Ascending aorta (tissue), 2 donors: Measurements from ENCODE around the gene SVOP. TPM values are rescaled to one million over a fixed set of nuclear protein-coding genes. Genes with fewer than 3 reads are reported as not detected.
A peak's percentile ranks its signal among the peaks of the same experiment; 100 is the strongest.
"Not testable (repeated sequence)": the region's sequence is repeated elsewhere in the genome, so short reads cannot be mapped to it uniquely, and the experiment has no call there.

Source experiments
- DNase-seq, 2 donors: peaks; one replicate each; pipeline ENCODE4 v3.0.0-alpha.2; 2019; ENCODE audit warnings: low spot score in 2 of 2
- H3K27ac ChIP-seq, 2 donors: fragments of 200-600 bp; sonication (generic); one replicate each; pipeline ENCODE4 v1.5.1; 2016 to 2017; ENCODE audit warnings: mild to moderate bottlenecking in 1 of 2
- H3K27me3 ChIP-seq: fragments of 200-600 bp; sonication (generic); one replicate; pipeline ENCODE4 v1.5.1; 2017
- H3K36me3 ChIP-seq, 2 donors: fragments of 200-600 bp; sonication (generic); one replicate each; pipeline ENCODE4 v1.5.1; 2016
- H3K4me1 ChIP-seq, 2 donors: fragments of 200-600 bp; sonication (generic); one replicate each; pipeline ENCODE4 v1.5.1; 2016 to 2017; ENCODE audit warnings: mild to moderate bottlenecking in 1 of 2
- H3K4me3 ChIP-seq, 2 donors: fragments of 200-600 bp; sonication (generic); one replicate each; pipeline ENCODE4 v1.5.1; 2016 to 2017; ENCODE audit warnings: mild to moderate bottlenecking in 1 of 2
- H3K9me3 ChIP-seq, 2 donors: fragments of 200-600 bp; sonication (generic); one replicate each; pipeline ENCODE4 v1.5.1; 2016
- intact Hi-C: fragments of 100-400 bp; cut with DNase I; formaldehyde crosslinking; loops from one replicate; pipeline ENCODE4 v1.15.1; 2023
- total RNA-seq: library from RNA; depleted of rRNA; stranded (reverse); fragments of >200 nt; gene quantifications from one replicate; pipeline ENCODE4 v1.1.0, GENCODE V29; 2016
- TF ChIP-seq, protein P1 (sequence below), 3 experiments: fragments of 200-600 bp in 2 of 3; fragments of 450-650 bp in 1 of 3; sonication (generic) in 2 of 3; IDR thresholded peaks; one replicate each; pipeline ENCODE4 v1.5.1; 2016 to 2019; ENCODE audit warnings: antibody characterized with exemption in 3 of 3, mild to moderate bottlenecking in 1 of 3, moderate library complexity in 1 of 3

The SVOP gene
- total RNA-seq, 1 donor from 2014 or later: not detected

DNA sequence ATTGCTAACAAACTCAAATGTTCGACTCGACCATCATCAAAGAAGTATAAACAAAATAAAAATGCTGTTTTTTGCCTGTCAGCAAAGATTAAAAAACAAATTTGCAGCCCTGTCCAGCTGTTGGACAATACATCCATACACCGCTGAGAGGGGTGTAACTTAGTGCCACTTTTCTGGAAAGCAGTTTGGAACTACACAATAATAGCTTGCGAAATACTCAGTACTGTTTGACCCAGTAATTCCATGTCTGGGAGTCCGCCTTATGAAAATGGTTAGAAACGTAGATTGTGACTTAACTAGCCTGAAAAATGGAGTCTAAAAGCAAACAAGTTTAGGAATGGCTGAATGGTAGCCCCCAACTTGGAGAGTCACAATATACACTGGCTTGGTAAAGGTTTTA is 37.9 kb upstream of the SVOP start:
- H3K36me3 ChIP-seq: peaks cover 20 to 36% of the 10 kb centered on the region in 2 donors
- TF ChIP-seq, protein P1, sequence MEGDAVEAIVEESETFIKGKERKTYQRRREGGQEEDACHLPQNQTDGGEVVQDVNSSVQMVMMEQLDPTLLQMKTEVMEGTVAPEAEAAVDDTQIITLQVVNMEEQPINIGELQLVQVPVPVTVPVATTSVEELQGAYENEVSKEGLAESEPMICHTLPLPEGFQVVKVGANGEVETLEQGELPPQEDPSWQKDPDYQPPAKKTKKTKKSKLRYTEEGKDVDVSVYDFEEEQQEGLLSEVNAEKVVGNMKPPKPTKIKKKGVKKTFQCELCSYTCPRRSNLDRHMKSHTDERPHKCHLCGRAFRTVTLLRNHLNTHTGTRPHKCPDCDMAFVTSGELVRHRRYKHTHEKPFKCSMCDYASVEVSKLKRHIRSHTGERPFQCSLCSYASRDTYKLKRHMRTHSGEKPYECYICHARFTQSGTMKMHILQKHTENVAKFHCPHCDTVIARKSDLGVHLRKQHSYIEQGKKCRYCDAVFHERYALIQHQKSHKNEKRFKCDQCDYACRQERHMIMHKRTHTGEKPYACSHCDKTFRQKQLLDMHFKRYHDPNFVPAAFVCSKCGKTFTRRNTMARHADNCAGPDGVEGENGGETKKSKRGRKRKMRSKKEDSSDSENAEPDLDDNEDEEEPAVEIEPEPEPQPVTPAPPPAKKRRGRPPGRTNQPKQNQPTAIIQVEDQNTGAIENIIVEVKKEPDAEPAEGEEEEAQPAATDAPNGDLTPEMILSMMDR (IDR thresholded peaks at IDR 0.05): no peak
- peaks cover 0 to 10% of the 10 kb centered on the region in 2 donors for H3K4me1 ChIP-seq

DNA sequence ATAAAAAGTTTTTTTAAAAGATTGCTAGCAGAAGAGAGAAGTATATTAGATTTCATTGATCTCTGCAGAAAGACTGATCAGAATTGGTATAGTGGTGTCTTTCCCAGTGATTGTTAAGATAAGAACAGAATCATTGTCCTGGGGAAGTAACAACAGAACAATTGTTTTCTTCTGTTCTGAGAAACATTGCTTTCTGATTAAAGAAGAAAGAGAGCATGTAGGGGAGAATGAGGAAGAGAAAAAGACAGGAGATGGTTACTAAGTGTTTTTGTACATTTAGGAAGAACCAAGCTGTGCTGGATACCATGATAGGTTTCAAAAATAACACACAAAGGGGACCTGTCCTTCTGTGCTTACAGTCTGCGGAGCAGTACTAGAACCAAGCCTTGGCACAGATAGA is 36.5 kb upstream of the SVOP start:
- peaks cover 0 to 15% of the 10 kb centered on the region in 2 donors for H3K4me1 ChIP-seq
- H3K27me3 ChIP-seq: no peaks in the 10 kb centered on the region
- H3K36me3 ChIP-seq: peaks cover 16 to 36% of the 10 kb centered on the region in 2 donors
- intact Hi-C loops: loop anchor here (10.0 kb wide), 1 partner anchor 413 kb away; no protein-coding TSS in a partner anchor
- no peak for DNase-seq
- H3K9me3 ChIP-seq: no peaks in the 10 kb centered on the region
- no peak overlapping the region for H3K27ac ChIP-seq
- no peak overlapping the region for H3K4me3 ChIP-seq
- TF ChIP-seq, protein P1 (IDR thresholded peaks at IDR 0.05): no peak

More for the DNA sequence above, 37.9 kb upstream of the SVOP start:
- DNase-seq: no peak
- intact Hi-C loops: loop anchor here (10.0 kb wide), 1 partner anchor 414 kb away; no protein-coding TSS in a partner anchor
- Histone ChIP-seq H3K27ac (no peak overlapping the region), H3K27me3 (no peaks in the 10 kb centered on the region), H3K4me3 (no peak overlapping the region), H3K9me3 (no peaks in the 10 kb centered on the region)

GRCh38 chr12:109056891-109057290 is 36.0 kb upstream of the SVOP start:
- intact Hi-C loops: loop anchor here (10.0 kb wide), 1 partner anchor 412 kb away; no protein-coding TSS in a partner anchor
- no peak overlapping the region for H3K4me3 ChIP-seq
- H3K36me3 ChIP-seq: peaks cover 16 to 36% of the 10 kb centered on the region in 2 donors
- no peaks in the 10 kb centered on the region for H3K27me3 ChIP-seq
- DNase-seq: no peak
- peaks cover 0 to 15% of the 10 kb centered on the region in 2 donors for H3K4me1 ChIP-seq
- TF ChIP-seq, protein P1 (IDR thresholded peaks at IDR 0.05): no peak
- H3K27ac ChIP-seq: no peak overlapping the region
- H3K9me3 ChIP-seq: no peaks in the 10 kb centered on the region

DNA sequence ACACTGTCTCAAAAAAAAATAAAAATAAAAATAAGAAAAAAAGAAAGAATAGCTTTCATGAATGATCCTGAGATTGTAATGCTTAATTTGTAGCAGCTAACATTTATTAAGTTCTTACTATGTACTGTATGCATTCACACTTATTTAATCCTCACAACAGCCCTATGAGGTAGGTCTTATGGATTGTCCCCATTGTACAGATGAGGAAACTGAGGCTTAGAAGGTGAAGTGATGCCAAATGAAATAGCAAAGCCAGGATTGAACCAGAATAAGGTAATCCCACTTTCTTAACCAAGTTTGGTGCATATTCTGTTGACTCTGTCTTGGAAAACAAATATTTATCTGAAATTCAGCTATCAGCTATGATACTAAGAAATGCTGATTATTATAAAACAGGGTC is 33.7 kb upstream of the SVOP start:
- intact Hi-C loops: loop anchor here (5.0 to 10.0 kb wide), 2 partner anchors 410 to 492 kb away; partner anchors contain the start of genes ISCU and SART3
- Histone ChIP-seq H3K4me3 (no peak overlapping the region), H3K4me1 (peaks cover 0 to 15% of the 10 kb centered on the region in 2 donors), H3K9me3 (no peaks in the 10 kb centered on the region), H3K27me3 (no peaks in the 10 kb centered on the region), H3K36me3 (peaks cover 15 to 21% of the 10 kb centered on the region in 2 donors), H3K27ac (no peak overlapping the region)
- DNase-seq: no peak
- TF ChIP-seq, protein P1 (IDR thresholded peaks at IDR 0.05): no peak

DNA sequence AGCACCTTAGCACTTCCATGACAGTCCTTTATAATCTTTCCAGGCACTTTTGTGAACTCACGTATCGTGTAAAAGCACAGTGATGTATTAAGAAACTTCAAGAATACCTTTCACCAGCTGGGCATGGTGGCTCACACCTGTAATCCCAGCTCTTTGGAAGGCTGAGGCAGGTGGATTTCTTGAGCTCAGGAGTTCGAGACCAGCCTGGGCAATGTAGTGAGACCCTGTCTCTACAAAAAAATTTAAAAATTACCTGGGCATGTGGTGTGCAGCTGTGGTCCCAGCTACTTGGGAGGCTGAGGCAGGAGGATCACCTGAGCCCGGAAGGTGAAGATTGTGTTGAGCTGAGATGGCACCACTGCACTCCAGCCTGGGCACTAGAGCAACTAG is 33.3 kb upstream of the SVOP start:
- DNase-seq, H3K27ac ChIP-seq, H3K9me3 ChIP-seq, H3K27me3 ChIP-seq: not testable (repeated sequence)
- intact Hi-C loops: loop anchor here (5.0 to 10.0 kb wide), 2 partner anchors 409 to 492 kb away; partner anchors contain the start of genes ISCU and SART3
- Histone ChIP-seq H3K36me3 (peaks cover 11 to 17% of the 10 kb centered on the region in 2 donors), H3K4me1 (peaks cover 0 to 15% of the 10 kb centered on the region in 2 donors), H3K4me3 (peak overlapping the region; percentile 71 to 96)

- peak overlapping the region; percentile 71 to 96 for H3K4me3 ChIP-seq
- H3K9me3 ChIP-seq: no peaks in the 10 kb centered on the region
- H3K36me3 ChIP-seq: peaks cover 6 to 12% of the 10 kb centered on the region in 2 donors
- H3K27me3 ChIP-seq: no peaks in the 10 kb centered on the region
- DNase-seq: no peak
- peak overlapping the region; percentile 67 to 81 for H3K27ac ChIP-seq
- intact Hi-C loops: loop anchor here (5.0 to 10.0 kb wide), 2 partner anchors 409 to 491 kb away; partner anchors contain the start of genes ISCU and SART3
- peaks cover 0 to 15% of the 10 kb centered on the region in 2 donors for H3K4me1 ChIP-seq
- TF ChIP-seq, protein P1 (IDR thresholded peaks at IDR 0.05): no peak
Measured at GRCh38 chr12:109053382-109054123, 32.7 kb upstream of the SVOP start.
